ENCODE data around the gene SPC24.

- TF ChIP-seq CTCF (IDR thresholded peaks at IDR 0.05; ENCODE audit: low read length) = no peak
- TF ChIP-seq EZH2 (IDR thresholded peaks at IDR 0.05; ENCODE audit: borderline replicate concordance, low read length) = no peak
Measured at GRCh38 chr19:11199517-11199916, 43.9 kb upstream of the SPC24 start.
